Measurements from ENCODE around the gene SLC39A9.

GRCh38 chr14:69473946-69474345 is 75.5 kb downstream of the SLC39A9 start:
- TF ChIP-seq CTCF (IDR thresholded peaks at IDR 0.05) (no peak), EZH2phosphoT487 (IDR thresholded peaks at IDR 0.05) (no peak), EZH2 (IDR thresholded peaks at IDR 0.05) (no peak)

Measured in neural progenitor cell (in vitro differentiated cells).